KG1 (cell line): Measurements from ENCODE around the gene CNTNAP5.

ENCODE experiments used
- DNase-seq: peaks from one replicate; lab custom pipeline; 2025; lab: John Stamatoyannopoulos, UW

The CNTNAP5 gene

GRCh38 chr2:124267794-124268193 is 242.7 kb downstream of the CNTNAP5 start:
- DNase-seq: no peak

- DNase-seq: no peak
These were observed 244.3 kb downstream of the CNTNAP5 start for GRCh38 chr2:124269348-124269747.

GRCh38 chr2:124272261-124272841 is 247.3 kb downstream of the CNTNAP5 start:
- no peak for DNase-seq

GRCh38 chr2:124281541-124281940 is 256.5 kb downstream of the CNTNAP5 start:
- no peak for DNase-seq

GRCh38 chr2:124283096-124283495 is 258.0 kb downstream of the CNTNAP5 start:
- no peak for DNase-seq

- no peak for DNase-seq
These were observed 261.1 kb downstream of the CNTNAP5 start for GRCh38 chr2:124286089-124286783.

GRCh38 chr2:124289060-124289459 is 264.0 kb downstream of the CNTNAP5 start:
- no peak for DNase-seq

GRCh38 chr2:124289615-124290014 is 264.5 kb downstream of the CNTNAP5 start:
- no peak for DNase-seq

GRCh38 chr2:124296470-124296869 is 271.4 kb downstream of the CNTNAP5 start:
- no peak for DNase-seq

- DNase-seq: no peak
These were observed 276.8 kb downstream of the CNTNAP5 start for GRCh38 chr2:124301915-124302314.

GRCh38 chr2:124308319-124309062 is 283.4 kb downstream of the CNTNAP5 start:
- DNase-seq: no peak

- no peak for DNase-seq
These were observed 284.6 kb downstream of the CNTNAP5 start for GRCh38 chr2:124309563-124310138.

GRCh38 chr2:124310671-124311070 is 285.6 kb downstream of the CNTNAP5 start:
- DNase-seq: no peak

- DNase-seq: no peak
These were observed 289.0 kb downstream of the CNTNAP5 start for GRCh38 chr2:124314084-124314483.

GRCh38 chr2:124315221-124315880 is 290.3 kb downstream of the CNTNAP5 start:
- no peak for DNase-seq

- no peak for DNase-seq
These were observed 291.0 kb downstream of the CNTNAP5 start for GRCh38 chr2:124316133-124316532.

- DNase-seq: no peak
These were observed 292.0 kb downstream of the CNTNAP5 start for GRCh38 chr2:124316881-124317605.

GRCh38 chr2:124317628-124318027 is 292.5 kb downstream of the CNTNAP5 start:
- DNase-seq: no peak

- no peak for DNase-seq
These were observed 293.8 kb downstream of the CNTNAP5 start for GRCh38 chr2:124318913-124319312.

GRCh38 chr2:124319577-124319976 is 294.5 kb downstream of the CNTNAP5 start:
- no peak for DNase-seq

- no peak for DNase-seq
These were observed 295.1 kb downstream of the CNTNAP5 start for GRCh38 chr2:124320051-124320688.
